Karpas-422 (cell line): ENCODE data around the gene TRIM5. TPM values are rescaled to one million over a fixed set of nuclear protein-coding genes. Genes with fewer than 3 reads are reported as not detected.

ENCODE experiments used
- DNase-seq: peaks from one replicate; pipeline ENCODE4 v3.0.0-alpha.2; 2015
- H2AFZ ChIP-seq: fragments of 200-600 bp; sonication (generic); 2 replicates; pipeline ENCODE4 v1.6.1; 2014; ENCODE audit warnings: antibody characterized with exemption, low read length, mixed read lengths
- H3K27ac ChIP-seq: fragments of 200-600 bp; sonication (generic); 2 replicates; pipeline ENCODE4 v1.5.1; 2014; ENCODE audit warnings: mild to moderate bottlenecking, low read length, moderate library complexity
- H3K27me3 ChIP-seq: fragments of 200-600 bp; sonication (generic); 2 replicates; pipeline ENCODE4 v1.6.1; 2014; ENCODE audit warnings: low read length, mixed read lengths
- H3K36me3 ChIP-seq: fragments of 200-600 bp; sonication (generic); 2 replicates; pipeline ENCODE4 v1.6.1; 2014; ENCODE audit warnings: low read length, mixed read lengths; ENCODE audit not compliant: insufficient read depth
- H3K4me1 ChIP-seq: fragments of 200-600 bp; sonication (generic); 2 replicates; pipeline ENCODE4 v1.6.1; 2014; ENCODE audit warnings: mild to moderate bottlenecking, low read length, mixed read lengths
- H3K4me2 ChIP-seq: fragments of 200-600 bp; sonication (generic); 2 replicates; pipeline ENCODE4 v1.6.1; 2014; ENCODE audit warnings: low read length, low read depth, mild to moderate bottlenecking; ENCODE audit not compliant: poor library complexity, severe bottlenecking
- H3K4me3 ChIP-seq: fragments of 200-600 bp; sonication (generic); 2 replicates; pipeline ENCODE4 v1.5.1; 2014; ENCODE audit warnings: mild to moderate bottlenecking, antibody characterized with exemption, low read length, mixed read lengths
- H3K79me2 ChIP-seq: fragments of 200-600 bp; sonication (generic); 2 replicates; pipeline ENCODE4 v1.6.1; 2014; ENCODE audit warnings: mild to moderate bottlenecking, low read length, mixed read lengths
- H3K9ac ChIP-seq: fragments of 200-600 bp; sonication (generic); 2 replicates; pipeline ENCODE4 v1.6.0; 2014; ENCODE audit warnings: low read length
- H3K9me2 ChIP-seq: fragments of 200-600 bp; sonication (generic), shearing (Covaris generic); replicated peaks from 2 replicates; pipeline ENCODE4 v1.6.0; 2014; ENCODE audit warnings: mild to moderate bottlenecking, low read length, moderate library complexity; ENCODE audit not compliant: insufficient read depth
- H3K9me3 ChIP-seq: fragments of 300-700, 200-600 bp; sonication (generic); 2 replicates; pipeline ENCODE4 v1.6.1; 2014; ENCODE audit warnings: low read length, mixed read lengths
- H4K20me1 ChIP-seq: fragments of 200-600 bp; sonication (generic); 2 replicates; pipeline ENCODE4 v1.6.1; 2014; ENCODE audit warnings: mild to moderate bottlenecking, antibody characterized with exemption, low read length, low read depth; ENCODE audit not compliant: insufficient read depth
- total RNA-seq: library from RNA; depleted of rRNA; stranded (reverse); fragments of >200 nt; shearing (Covaris generic); gene quantifications from 2 replicates; pipeline ENCODE4 v1.2.3, GENCODE V29; 2014; ENCODE audit warnings: low replicate concordance

The TRIM5 gene
- total RNA-seq, 1 experiment from 2014 or later, result 31.4 TPM

GRCh38 chr11:5705688-5706087 is 20.8 kb upstream of the TRIM5 start:
- Histone ChIP-seq H3K36me3 (peaks cover 57% of the 10 kb centered on the region), H3K27ac (no peak overlapping the region), H4K20me1 (no peaks in the 10 kb centered on the region)

GRCh38 chr11:5703741-5704536 is 19.1 kb upstream of the TRIM5 start:
- Histone ChIP-seq H3K9me2 (no peaks in the 10 kb centered on the region), H3K36me3 (peaks cover 60% of the 10 kb centered on the region), H2AFZ (no peak overlapping the region), H3K4me2 (no peak overlapping the region), H3K27me3 (no peaks in the 10 kb centered on the region), H3K79me2 (peaks cover 21% of the 10 kb centered on the region), H3K27ac (no peak overlapping the region), H3K4me3 (no peak overlapping the region), H3K9me3 (no peaks in the 10 kb centered on the region), H4K20me1 (no peaks in the 10 kb centered on the region), H3K9ac (no peak overlapping the region), H3K4me1 (no peaks in the 10 kb centered on the region)
- DNase-seq, result no peak

More at GRCh38 chr11:5705688-5706087, 20.8 kb upstream of the TRIM5 start:
- H3K27me3 ChIP-seq, result no peaks in the 10 kb centered on the region
- no peak overlapping the region for H3K4me2 ChIP-seq
- no peak overlapping the region for H3K4me3 ChIP-seq
- H2AFZ ChIP-seq, result no peak overlapping the region
- peaks cover 18% of the 10 kb centered on the region for H3K79me2 ChIP-seq
- H3K4me1 ChIP-seq, result no peaks in the 10 kb centered on the region
- no peaks in the 10 kb centered on the region for H3K9me2 ChIP-seq
- no peak overlapping the region for H3K9ac ChIP-seq
- H3K9me3 ChIP-seq, result no peaks in the 10 kb centered on the region
- DNase-seq, result no peak

GRCh38 chr11:5701055-5701577 is 16.2 kb upstream of the TRIM5 start:
- no peak for DNase-seq
- no peak overlapping the region for H2AFZ ChIP-seq
- H3K4me3 ChIP-seq, result no peak overlapping the region
- H3K9me2 ChIP-seq, result no peaks in the 10 kb centered on the region
- H3K36me3 ChIP-seq, result peaks cover 63% of the 10 kb centered on the region
- H3K4me2 ChIP-seq, result no peak overlapping the region
- H3K79me2 ChIP-seq, result peaks cover 21% of the 10 kb centered on the region
- no peaks in the 10 kb centered on the region for H3K27me3 ChIP-seq
- H4K20me1 ChIP-seq, result no peaks in the 10 kb centered on the region
- H3K27ac ChIP-seq, result no peak overlapping the region
- no peaks in the 10 kb centered on the region for H3K9me3 ChIP-seq
- H3K9ac ChIP-seq, result no peak overlapping the region
- no peaks in the 10 kb centered on the region for H3K4me1 ChIP-seq

- DNase-seq, result no peak
- H3K36me3 ChIP-seq, result peaks cover 60% of the 10 kb centered on the region
- no peaks in the 10 kb centered on the region for H3K27me3 ChIP-seq
- no peak overlapping the region for H3K4me2 ChIP-seq
- H3K27ac ChIP-seq, result no peak overlapping the region
- H3K79me2 ChIP-seq, result peaks cover 21% of the 10 kb centered on the region
- no peaks in the 10 kb centered on the region for H4K20me1 ChIP-seq
- H2AFZ ChIP-seq, result no peak overlapping the region
- H3K4me1 ChIP-seq, result no peaks in the 10 kb centered on the region; the same call in 1 of the 2 replicates
- H3K9me3 ChIP-seq, result no peaks in the 10 kb centered on the region
- H3K9ac ChIP-seq, result no peak overlapping the region
- no peaks in the 10 kb centered on the region for H3K9me2 ChIP-seq
- no peak overlapping the region for H3K4me3 ChIP-seq
Measured at GRCh38 chr11:5700421-5701054, 15.7 kb upstream of the TRIM5 start.

GRCh38 chr11:5698281-5698680 is 13.4 kb upstream of the TRIM5 start:
- H3K4me3 ChIP-seq, result no peak overlapping the region
- H2AFZ ChIP-seq, result no peak overlapping the region
- no peak overlapping the region for H3K9ac ChIP-seq
- no peaks in the 10 kb centered on the region for H3K27me3 ChIP-seq
- H3K4me1 ChIP-seq, result peaks cover 12% of the 10 kb centered on the region; the same call in 1 of the 2 replicates
- DNase-seq, result peak; percentile 16
- no peak overlapping the region for H3K27ac ChIP-seq
- no peak overlapping the region for H3K4me2 ChIP-seq
- peaks cover 29% of the 10 kb centered on the region for H3K79me2 ChIP-seq
- no peaks in the 10 kb centered on the region for H3K9me3 ChIP-seq
- no peaks in the 10 kb centered on the region for H3K9me2 ChIP-seq
- peaks cover 48% of the 10 kb centered on the region; the same call in 1 of the 2 replicates for H3K36me3 ChIP-seq
- no peaks in the 10 kb centered on the region for H4K20me1 ChIP-seq

- Histone ChIP-seq H2AFZ (no peak overlapping the region), H4K20me1 (no peaks in the 10 kb centered on the region), H3K9me2 (no peaks in the 10 kb centered on the region), H3K27me3 (no peaks in the 10 kb centered on the region), H3K36me3 (peaks cover 38% of the 10 kb centered on the region; the same call in 1 of the 2 replicates), H3K4me2 (no peak overlapping the region), H3K27ac (no peak overlapping the region), H3K9ac (no peak overlapping the region), H3K9me3 (no peaks in the 10 kb centered on the region), H3K4me1 (peaks cover 24% of the 10 kb centered on the region), H3K4me3 (no peak overlapping the region), H3K79me2 (peaks cover 35% of the 10 kb centered on the region)
- DNase-seq, result no peak
Measured at GRCh38 chr11:5696210-5696609, 11.3 kb upstream of the TRIM5 start.

- H3K27ac ChIP-seq, result no peak overlapping the region
- H3K4me3 ChIP-seq, result no peak overlapping the region
- H3K9ac ChIP-seq, result no peak overlapping the region
- H3K9me3 ChIP-seq, result no peaks in the 10 kb centered on the region
- no peak for DNase-seq
- peaks cover 27% of the 10 kb centered on the region for H3K4me1 ChIP-seq
- H4K20me1 ChIP-seq, result no peaks in the 10 kb centered on the region
- H3K36me3 ChIP-seq, result peaks cover 35% of the 10 kb centered on the region; the same call in 1 of the 2 replicates
- no peak overlapping the region for H3K4me2 ChIP-seq
- no peaks in the 10 kb centered on the region for H3K27me3 ChIP-seq
- H3K9me2 ChIP-seq, result no peaks in the 10 kb centered on the region
- H2AFZ ChIP-seq, result no peak overlapping the region
- peaks cover 39% of the 10 kb centered on the region for H3K79me2 ChIP-seq
Measured at GRCh38 chr11:5695580-5695979, 10.7 kb upstream of the TRIM5 start.

GRCh38 chr11:5694642-5695041 is 9.8 kb upstream of the TRIM5 start:
- H2AFZ ChIP-seq, result no peak overlapping the region
- no peaks in the 10 kb centered on the region for H3K9me3 ChIP-seq
- H3K4me1 ChIP-seq, result peaks cover 28% of the 10 kb centered on the region
- H3K9me2 ChIP-seq, result no peaks in the 10 kb centered on the region
- H3K4me3 ChIP-seq, result no peak overlapping the region
- H3K79me2 ChIP-seq, result peaks cover 46% of the 10 kb centered on the region
- no peaks in the 10 kb centered on the region for H3K27me3 ChIP-seq
- H3K27ac ChIP-seq, result no peak overlapping the region
- DNase-seq, result no peak
- no peaks in the 10 kb centered on the region for H4K20me1 ChIP-seq
- no peak overlapping the region for H3K9ac ChIP-seq
- H3K4me2 ChIP-seq, result no peak overlapping the region
- H3K36me3 ChIP-seq, result peaks cover 27% of the 10 kb centered on the region; the same call in 1 of the 2 replicates
